GM21423 (cell line): ENCODE data around the gene APAF1.
"Not testable (repeated sequence)": the region's sequence is repeated elsewhere in the genome, so short reads cannot be mapped to it uniquely, and the experiment has no call there.

Experiments
- ATAC-seq: cut with Tn5 transposase; IDR thresholded peaks from one replicate; pipeline ENCODE4 v1.9.1; 2021; ENCODE audit warnings: mild to moderate bottlenecking, moderate library complexity; ENCODE audit not compliant: unreplicated experiment

APAF1 gene

GRCh38 chr12:98751580-98752115 is 106.6 kb downstream of the APAF1 start:
- ATAC-seq: no peak

DNA sequence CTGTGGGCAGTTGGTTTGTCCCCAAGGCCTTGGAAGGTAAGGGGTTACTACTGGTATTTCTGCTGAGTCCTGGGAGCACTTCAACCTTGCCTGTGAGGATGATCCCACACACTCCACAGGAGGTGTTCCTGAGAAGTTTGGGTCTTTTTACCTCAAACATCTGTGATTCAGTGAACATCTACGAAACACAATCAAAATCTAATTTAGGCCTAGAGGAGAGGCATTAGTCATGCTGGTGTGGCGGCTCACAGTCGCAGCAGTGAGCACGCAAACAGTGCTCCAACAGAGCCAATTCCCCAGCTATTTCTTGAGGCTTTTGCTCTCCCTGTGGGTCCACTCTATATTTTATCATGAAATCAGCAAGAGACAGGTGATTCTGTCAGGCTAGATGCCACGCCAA is 107.6 kb downstream of the APAF1 start:
- no peak for ATAC-seq

- peak; percentile 100 for ATAC-seq
Measured at GRCh38 chr12:98754095-98754494, 109.0 kb downstream of the APAF1 start.

DNA sequence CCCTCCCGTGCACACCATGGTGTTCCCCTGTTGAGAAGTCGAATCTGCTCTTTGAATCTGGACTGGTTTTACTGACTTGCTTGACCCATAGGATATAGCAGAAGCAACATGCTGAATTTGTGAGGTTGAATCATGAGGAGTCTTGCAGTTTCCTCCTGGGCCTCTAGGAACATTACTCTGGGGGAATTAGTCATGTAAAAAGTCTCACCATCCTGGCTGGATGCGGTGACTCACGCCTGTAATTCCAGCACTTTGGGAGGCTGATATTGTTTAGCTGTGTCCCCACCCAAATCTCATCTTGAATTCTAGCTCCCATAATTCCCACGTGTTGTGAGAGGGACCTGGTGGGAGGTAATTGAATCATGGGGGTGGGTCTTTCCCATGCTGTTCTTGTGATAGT is 110.8 kb downstream of the APAF1 start:
- ATAC-seq: not testable (repeated sequence)

DNA sequence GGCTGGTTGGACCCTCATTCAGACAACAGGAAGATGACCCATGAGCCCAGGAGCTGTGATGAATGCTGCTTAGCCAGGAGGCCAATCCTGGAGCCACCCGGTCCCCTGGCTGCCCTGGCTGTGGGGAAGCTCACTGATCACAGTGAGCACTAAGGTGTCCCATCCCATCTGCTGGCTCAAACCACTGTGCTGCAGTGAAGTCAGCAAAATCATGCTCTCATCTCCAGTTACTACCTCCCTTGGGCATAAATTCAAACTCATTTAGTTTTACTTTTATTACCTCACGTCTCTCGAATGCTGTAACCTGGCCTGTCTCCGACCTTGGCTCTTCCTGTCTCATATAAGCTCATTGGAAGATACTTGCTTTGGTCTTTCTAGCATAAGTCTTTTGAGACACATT is 112.4 kb downstream of the APAF1 start:
- ATAC-seq: no peak

- ATAC-seq: no peak
Measured at GRCh38 chr12:98758331-98758730, 113.2 kb downstream of the APAF1 start.

- ATAC-seq: no peak
Measured at GRCh38 chr12:98763656-98764055, 118.6 kb downstream of the APAF1 start.

GRCh38 chr12:98767248-98767647 is 122.2 kb downstream of the APAF1 start:
- ATAC-seq: no peak

DNA sequence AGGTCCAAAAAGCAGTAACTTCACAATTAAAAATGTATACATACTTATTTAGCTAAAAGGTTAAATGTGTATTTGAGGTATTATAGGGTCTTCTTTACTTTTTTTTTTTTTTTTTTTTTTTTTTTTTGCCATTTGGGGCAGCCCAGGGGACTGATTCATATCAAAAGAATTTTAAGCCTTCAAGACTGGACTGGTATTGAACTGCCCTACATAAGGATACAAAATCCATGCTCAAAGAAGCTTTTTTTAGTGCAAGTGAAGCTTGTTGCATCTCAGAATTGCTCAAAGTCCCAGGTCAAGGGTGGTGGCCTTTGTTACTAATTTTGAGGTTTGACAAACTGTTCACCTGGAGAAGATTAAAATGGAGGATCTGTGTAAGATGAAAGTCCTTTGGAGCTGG is 124.0 kb downstream of the APAF1 start:
- ATAC-seq: no peak

DNA sequence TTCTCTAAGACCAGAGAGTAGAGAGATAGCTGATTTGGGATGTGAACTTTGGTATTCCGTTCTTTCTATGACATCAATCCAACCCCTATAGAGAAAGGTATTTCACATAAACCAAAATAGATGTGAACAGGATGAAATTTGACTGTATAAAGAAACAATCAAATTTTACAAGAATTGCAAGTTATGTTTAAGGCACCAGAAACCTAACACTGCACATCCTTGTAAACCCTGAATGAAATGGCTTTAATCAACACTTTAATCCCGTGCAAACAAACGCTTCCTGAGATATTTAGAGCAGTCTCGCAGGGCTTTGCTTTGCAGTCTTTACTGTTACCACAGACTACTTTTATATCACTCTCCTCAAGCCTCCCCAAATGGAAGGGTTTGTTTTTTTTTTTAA is 125.1 kb downstream of the APAF1 start:
- ATAC-seq: no peak

DNA sequence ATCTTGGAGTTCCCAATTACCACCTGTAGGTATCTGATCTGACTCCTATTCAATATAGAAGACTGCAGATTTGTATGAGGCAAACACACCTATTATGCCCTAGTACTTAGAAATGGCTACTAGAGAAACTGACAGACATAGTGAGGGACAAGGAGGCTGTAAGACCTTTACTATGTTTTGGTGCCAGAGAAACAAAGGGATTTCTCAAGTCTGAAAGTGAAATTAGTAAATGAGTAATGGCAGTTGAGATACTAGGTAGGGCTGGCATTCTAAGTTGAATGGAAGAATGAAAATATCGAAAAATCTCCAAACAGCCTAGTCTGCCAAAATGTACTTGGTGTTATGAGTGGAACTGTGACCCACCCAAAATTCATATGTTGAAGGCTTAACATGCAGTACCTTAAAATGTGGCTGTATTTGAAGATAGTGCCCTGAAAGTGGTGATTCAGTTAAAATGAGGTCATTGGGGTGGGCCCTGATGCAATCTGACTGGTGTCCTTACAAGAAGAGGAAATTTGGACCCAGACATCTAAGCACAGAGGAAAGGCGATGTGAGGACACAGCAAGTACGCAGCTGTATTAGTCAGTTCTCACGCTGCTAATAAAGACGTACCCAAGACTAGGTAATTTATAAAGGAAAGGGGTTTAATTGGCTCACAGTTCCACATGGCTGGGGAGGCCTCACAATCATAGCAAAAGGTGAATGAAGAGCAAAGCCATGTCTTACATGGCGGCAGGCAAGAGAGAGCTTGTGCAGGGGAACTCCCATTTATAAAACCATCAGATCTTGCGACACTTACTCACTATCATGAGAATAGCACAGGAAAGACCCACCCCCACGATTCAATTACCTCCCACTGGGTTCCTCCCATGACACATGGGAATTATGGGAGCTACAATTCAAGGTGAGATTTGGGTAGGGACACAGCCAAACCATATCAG is 127.0 kb downstream of the APAF1 start:
- ATAC-seq: no peak

GRCh38 chr12:98772818-98773217 is 127.7 kb downstream of the APAF1 start:
- no peak for ATAC-seq

GRCh38 chr12:98780261-98780660 is 135.2 kb downstream of the APAF1 start:
- ATAC-seq: no peak

- ATAC-seq: no peak
Measured at GRCh38 chr12:98783420-98783819, 138.3 kb downstream of the APAF1 start.
